WI38 (cell line): Measurements from ENCODE around the gene EIF4G3.

Source experiments
- H3K4me3 ChIP-seq: 2 replicates; pipeline ENCODE4 v1.5.1; 2011; ENCODE audit warnings: low read depth, mild to moderate bottlenecking, control low read depth, low read length
- TF ChIP-seq, protein P1 (sequence below): IDR thresholded peaks from 2 replicates; pipeline ENCODE4 v1.5.1; 2012; ENCODE audit warnings: low read depth, mild to moderate bottlenecking, control low read depth, low read length

Gene EIF4G3

GRCh38 chr1:21089731-21090130 is 87.0 kb downstream of the EIF4G3 start:
- TF ChIP-seq, protein P1, sequence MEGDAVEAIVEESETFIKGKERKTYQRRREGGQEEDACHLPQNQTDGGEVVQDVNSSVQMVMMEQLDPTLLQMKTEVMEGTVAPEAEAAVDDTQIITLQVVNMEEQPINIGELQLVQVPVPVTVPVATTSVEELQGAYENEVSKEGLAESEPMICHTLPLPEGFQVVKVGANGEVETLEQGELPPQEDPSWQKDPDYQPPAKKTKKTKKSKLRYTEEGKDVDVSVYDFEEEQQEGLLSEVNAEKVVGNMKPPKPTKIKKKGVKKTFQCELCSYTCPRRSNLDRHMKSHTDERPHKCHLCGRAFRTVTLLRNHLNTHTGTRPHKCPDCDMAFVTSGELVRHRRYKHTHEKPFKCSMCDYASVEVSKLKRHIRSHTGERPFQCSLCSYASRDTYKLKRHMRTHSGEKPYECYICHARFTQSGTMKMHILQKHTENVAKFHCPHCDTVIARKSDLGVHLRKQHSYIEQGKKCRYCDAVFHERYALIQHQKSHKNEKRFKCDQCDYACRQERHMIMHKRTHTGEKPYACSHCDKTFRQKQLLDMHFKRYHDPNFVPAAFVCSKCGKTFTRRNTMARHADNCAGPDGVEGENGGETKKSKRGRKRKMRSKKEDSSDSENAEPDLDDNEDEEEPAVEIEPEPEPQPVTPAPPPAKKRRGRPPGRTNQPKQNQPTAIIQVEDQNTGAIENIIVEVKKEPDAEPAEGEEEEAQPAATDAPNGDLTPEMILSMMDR: no peak
- H3K4me3 ChIP-seq: no peak overlapping the region

GRCh38 chr1:21089299-21089698 is 87.4 kb downstream of the EIF4G3 start:
- H3K4me3 ChIP-seq: no peak overlapping the region

GRCh38 chr1:21084111-21084810 is 92.4 kb downstream of the EIF4G3 start:
- TF ChIP-seq, protein P1: no peak
- no peak overlapping the region for H3K4me3 ChIP-seq

More at GRCh38 chr1:21089299-21089698, 87.4 kb downstream of the EIF4G3 start:
- TF ChIP-seq, protein P1: no peak

DNA sequence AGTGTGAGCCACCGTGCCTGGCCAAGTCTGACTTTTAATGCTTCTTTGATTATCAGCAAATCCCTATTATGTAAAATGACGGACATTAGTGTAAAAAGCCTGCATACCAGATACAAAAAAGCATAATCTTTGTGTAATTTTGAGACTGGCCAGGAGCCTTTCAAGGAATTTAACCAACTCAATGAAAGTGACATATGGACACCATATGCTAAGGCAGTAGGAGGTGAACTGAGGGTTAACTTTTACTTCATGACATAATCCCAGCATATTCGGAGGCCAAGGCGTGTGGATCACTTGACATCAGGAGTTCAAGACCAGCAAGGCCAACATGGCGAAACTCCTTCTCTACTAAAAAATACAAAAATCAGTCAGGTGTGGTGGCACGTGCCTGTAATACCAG is 94.6 kb downstream of the EIF4G3 start:
- TF ChIP-seq, protein P1: no peak
- no peak overlapping the region for H3K4me3 ChIP-seq

DNA sequence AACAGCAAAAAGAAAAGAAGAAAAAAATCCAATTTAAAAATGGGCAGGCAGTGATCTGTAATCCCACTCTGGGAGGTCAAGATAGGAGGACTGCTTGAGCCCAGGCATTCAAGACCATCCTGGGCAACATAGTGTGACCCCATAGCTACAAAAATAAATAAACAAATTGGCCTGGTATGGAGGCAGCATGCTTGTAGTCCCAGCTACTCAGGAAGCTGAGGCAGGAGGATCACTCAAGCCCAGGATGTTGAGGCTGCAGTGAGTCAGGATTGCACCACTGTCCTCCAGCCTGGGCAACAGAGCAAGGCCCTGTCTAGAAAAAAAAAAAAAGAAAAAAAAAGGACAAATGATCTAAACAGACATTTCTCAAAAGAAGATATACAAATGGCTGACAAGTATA is 99.6 kb downstream of the EIF4G3 start:
- TF ChIP-seq, protein P1: no peak
- no peak overlapping the region for H3K4me3 ChIP-seq

GRCh38 chr1:21072721-21073120 is 104.0 kb downstream of the EIF4G3 start:
- H3K4me3 ChIP-seq: no peak overlapping the region
- TF ChIP-seq, protein P1: no peak

GRCh38 chr1:21069549-21069948 is 107.1 kb downstream of the EIF4G3 start:
- TF ChIP-seq, protein P1: no peak
- no peak overlapping the region; the same call in 1 of the 2 replicates for H3K4me3 ChIP-seq
